Retinal pigment epithelial cell (primary cell): Measurements from ENCODE around the gene IFT20.
A peak's percentile ranks its signal among the peaks of the same experiment; 100 is the strongest.

Experiments
- DNase-seq: peaks from one replicate; pipeline ENCODE4 v3.0.0-alpha.2; 2010; ENCODE audit warnings: low read depth
- H3K4me3 ChIP-seq: 2 replicates; pipeline ENCODE4 v1.5.1; 2011; ENCODE audit warnings: mild to moderate bottlenecking, low read length, control low read depth, moderate library complexity
- CTCF ChIP-seq: conservative IDR thresholded peaks from 2 replicates; pipeline ENCODE4 v1.5.1; 2011; ENCODE audit warnings: low read depth, low read length, control low read depth, inconsistent platforms

IFT20 gene

GRCh38 chr17:28326114-28326513 is 9.2 kb downstream of the IFT20 start:
- no peak overlapping the region for H3K4me3 ChIP-seq
- DNase-seq: no peak
- TF ChIP-seq CTCF: no peak

GRCh38 chr17:28325211-28325610 is 10.1 kb downstream of the IFT20 start:
- no peak overlapping the region for H3K4me3 ChIP-seq
- no peak for DNase-seq
- no peak for TF ChIP-seq CTCF

- no peak for TF ChIP-seq CTCF
- DNase-seq: no peak
- no peak overlapping the region for H3K4me3 ChIP-seq
These were observed 10.5 kb downstream of the IFT20 start for GRCh38 chr17:28324781-28325180.

GRCh38 chr17:28324267-28324745 is 11.0 kb downstream of the IFT20 start:
- no peak overlapping the region for H3K4me3 ChIP-seq
- no peak for TF ChIP-seq CTCF
- no peak for DNase-seq

GRCh38 chr17:28320215-28321061 is 14.8 kb downstream of the IFT20 start:
- no peak for TF ChIP-seq CTCF
- peak overlapping the region; percentile 76 for H3K4me3 ChIP-seq
- no peak for DNase-seq

GRCh38 chr17:28319598-28319935 is 15.7 kb downstream of the IFT20 start:
- peak overlapping the region; percentile 76 for H3K4me3 ChIP-seq
- DNase-seq: no peak
- TF ChIP-seq CTCF: no peak
